HG03135 (cell line): ENCODE results near the gene OSBPL3.

Experiments
- ATAC-seq: cut with Tn5 transposase; IDR thresholded peaks from one replicate; pipeline ENCODE4 v1.9.1; 2021; ENCODE audit warnings: mild to moderate bottlenecking, moderate library complexity; ENCODE audit not compliant: unreplicated experiment

Gene OSBPL3

DNA sequence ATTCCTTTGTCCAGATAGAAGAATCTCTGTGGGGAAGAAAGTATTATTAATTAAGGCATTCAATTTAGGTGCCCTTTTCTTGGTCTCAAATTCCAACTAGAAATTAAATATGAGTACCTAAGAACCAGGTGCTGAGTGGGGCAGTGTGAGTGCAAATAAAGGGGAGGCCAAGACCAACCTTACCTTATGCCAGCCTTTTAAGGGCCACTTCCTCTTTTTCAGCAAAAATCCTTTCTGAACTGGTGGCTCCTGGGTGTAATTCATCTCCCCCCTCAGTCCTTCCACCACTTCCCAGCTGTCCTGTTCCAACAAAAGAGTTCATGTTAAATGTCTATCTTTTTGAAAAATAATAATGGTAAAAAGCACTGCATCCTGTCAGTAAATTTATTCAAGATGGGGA lies 108.2 kb downstream of the OSBPL3 start:
- no peak for ATAC-seq

DNA sequence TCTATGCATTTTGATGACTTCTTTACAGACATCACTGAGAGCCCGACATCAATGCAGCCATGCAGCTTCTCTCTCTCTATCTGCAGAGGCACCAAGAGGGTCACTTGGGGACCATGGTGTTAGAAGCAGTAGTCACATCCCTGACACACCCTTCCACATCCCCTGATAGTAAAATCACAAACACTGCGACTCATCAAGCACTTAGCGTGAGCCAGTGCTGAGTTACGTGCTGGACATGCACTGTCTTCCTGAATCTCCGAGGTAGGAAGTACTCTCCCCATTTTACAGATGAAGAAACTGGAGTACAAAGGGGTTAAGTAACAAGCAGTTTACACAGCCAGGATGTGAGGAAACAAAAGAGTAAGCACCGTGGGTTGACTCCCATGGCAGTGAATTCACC lies 109.2 kb downstream of the OSBPL3 start:
- no peak for ATAC-seq

DNA sequence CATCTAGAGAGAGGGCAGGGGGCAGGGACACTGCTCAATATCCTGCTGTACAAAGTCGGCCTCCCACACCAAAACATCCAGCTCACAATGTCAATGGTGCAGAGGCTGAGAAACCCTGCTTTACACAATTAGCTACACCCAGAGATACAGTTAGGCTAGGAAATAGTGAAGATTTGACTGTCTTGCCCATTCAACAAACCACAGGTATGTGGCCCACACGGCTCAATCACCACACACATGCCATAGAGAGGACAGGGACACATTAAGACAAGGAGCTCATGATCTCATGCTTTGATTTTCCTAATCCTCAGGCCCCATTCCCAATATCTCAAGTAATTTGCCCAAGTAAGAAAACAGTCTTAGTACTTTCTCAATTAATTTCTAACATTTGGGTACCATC lies 110.4 kb downstream of the OSBPL3 start:
- no peak for ATAC-seq

DNA sequence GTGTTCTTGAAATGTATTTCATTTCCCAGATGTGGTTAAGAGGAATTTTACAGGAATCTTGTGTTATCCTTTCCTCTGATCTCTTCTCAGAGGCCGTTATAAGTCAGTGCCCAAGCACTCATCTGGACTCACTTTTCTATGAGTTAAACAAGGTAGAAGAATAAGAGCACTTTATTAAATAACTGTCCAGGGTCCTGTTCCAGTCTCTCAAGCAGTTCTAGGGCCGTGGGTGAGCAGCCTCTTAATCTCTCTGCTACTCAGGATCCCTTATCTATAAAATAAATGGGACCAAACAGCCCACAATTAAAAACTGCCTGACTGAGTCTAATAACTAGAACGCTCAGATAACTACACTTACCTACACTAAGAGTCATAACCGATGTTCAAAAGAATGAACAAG lies 111.2 kb downstream of the OSBPL3 start:
- no peak for ATAC-seq

DNA sequence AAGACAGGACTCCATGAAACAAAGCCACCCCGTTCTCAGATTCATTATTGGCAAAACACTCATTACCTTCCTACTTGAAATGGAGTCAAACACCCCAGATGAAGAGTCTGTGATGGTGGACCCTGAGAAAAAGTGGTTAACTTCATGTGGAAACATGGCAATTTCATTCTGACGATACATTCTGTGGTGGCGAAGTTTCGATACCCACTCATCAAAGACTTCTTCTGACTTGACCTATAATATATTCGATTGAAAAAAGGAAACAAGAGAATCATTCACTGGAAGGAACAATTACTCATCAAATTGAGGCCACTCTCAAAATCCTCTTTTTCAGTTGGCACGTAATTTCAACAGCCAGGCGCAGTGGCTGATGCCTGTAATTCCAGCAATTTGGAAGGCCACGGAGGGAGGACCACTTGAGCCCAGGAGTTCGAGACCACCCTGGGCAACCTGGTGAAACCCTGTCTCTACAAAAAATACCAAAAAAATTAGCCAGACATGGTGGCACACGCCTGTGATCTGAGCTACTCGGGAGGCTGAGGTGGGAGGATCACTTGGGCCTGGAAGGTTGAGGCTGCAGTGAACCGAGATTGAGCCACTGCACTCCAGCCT lies 113.9 kb downstream of the OSBPL3 start:
- ATAC-seq: no peak

DNA sequence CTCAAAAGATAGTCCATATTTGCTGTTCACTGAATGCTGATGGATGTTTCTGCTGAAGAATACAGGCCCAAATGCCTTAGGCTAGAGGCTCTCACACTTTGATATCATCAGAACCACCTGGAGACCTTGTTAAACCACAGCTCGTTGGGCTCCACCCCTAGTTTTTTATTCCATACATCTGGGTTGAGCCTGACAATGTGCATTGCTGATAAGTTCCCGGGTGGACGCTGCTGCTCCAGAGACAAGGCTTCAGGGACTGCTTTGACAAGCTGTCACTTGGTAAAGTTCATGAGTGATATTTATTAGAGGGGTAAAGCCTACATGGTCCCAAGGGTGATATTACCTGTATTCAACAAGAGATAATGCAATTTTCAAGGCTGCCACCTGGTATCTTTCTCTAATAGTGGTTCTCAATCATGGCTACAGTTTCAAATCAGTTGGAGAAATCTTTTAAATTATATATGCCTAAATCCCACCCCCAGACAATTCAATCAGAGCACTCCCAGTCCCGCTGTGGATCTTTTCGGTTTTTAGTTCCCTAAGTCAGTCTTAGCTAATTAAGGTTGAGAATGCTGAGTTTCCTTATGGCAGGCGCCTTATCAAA lies 115.7 kb downstream of the OSBPL3 start:
- no peak for ATAC-seq

DNA sequence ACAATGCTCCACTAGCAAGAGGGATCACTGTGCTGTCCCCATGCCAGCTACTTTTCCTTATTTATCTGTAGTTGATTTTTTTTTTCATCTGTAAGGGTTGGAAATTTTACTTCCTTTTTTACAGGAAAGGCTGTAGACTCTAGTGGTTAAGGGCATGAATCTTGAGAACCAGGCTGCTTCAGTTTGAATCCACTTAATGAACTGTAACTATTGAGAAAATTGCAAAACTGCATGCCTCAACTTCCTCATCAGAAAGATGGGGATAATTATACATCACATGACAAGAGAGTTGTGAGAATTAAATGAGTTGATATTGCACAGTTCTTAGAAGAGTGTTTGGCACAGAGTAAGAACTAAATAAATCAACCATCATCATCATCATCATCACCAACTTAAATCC lies 116.4 kb downstream of the OSBPL3 start:
- ATAC-seq: no peak

DNA sequence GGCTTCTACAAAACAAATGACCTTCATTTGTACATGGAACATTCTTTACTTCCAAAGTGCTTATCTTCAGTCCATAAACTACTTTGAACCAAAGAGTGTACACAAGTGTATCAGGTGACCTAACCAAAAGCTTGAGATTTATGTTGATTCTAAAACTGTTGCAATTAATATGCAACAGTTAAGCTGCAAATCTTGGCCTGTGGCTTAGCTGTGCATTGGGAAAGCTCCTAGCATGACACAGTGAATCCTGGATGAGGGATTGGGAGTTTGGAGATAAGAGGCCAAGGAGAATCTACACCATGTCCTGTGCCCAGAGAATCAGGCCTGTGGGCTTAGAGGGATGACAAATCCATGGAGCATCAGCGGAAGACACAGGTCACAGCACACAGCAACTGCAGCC lies 117.5 kb downstream of the OSBPL3 start:
- ATAC-seq: no peak

DNA sequence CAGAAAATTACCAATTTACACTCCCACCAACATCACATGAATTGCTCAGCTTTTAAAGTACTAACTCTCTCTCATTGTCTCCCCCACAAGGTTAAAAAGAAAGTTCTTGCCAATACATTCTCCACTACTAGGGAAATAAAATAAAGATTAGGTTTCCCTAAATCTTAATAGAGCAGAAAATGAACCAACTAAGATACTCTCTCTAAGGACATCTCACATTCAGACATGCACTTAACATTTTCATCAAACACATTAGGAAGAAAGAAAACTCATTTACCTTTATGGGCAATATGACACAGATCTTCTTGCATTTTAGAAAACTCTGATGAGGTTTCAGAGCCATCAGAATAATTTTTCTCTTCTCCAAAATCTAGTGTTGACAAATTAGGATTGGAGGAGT lies 118.6 kb downstream of the OSBPL3 start:
- ATAC-seq: no peak

DNA sequence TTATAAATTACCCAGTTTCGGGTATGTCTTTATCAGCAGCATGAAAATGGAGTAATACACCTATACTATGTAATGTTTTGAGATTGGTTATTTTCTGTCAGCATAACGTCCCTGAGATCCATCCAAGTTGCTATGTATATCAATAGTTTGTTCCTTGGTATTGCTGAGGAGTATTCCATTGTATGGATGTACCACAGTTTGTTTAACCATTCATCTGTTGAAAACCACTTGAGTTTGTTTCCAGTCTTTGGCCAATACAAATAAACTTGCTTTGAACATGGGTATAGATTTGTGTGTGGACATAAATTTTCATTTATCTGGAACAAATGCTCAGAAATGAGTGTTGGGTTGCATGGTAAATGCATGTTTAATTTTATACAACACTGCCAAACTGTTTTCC lies 119.4 kb downstream of the OSBPL3 start:
- no peak for ATAC-seq

DNA sequence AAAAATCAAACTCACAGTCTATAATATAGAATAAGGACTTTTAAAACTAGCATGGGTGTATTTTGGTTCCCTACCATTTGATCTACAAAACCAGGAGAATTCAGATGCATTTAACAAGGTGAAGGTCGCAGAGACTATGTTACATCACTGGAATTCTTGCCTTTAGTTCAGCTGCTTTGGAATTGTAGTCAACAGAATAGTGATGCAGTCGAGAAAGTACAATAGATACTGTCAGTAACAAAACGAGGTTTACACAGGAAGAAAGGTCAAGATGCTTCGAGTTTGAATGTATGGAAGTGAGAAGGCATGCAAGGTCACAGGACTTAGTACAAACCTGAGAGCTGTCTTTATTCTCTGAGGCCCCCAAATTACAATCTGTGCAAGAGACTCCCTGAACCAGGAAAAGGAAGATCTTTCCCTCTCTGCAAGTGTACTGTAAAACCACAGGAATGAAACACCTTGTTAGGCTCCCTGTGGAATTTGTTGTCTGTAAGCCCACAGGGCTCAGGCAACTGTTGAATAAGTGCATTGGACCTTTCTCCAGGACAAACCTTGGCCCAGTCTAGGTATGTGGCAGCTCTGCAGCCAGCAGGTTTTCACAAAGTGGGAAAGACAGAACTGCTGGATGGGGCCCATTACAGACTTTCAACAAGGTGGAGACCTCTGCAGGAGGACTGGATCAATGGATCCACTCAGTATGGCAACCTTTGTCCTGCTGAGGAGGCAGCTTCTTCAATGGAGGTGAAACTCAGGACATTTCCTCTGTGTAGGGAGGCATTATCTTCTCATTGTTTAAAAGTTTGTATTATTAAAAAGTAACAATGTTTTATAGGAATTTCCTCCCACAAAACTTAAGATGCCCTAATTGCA lies 121.6 kb downstream of the OSBPL3 start:
- ATAC-seq: no peak

DNA sequence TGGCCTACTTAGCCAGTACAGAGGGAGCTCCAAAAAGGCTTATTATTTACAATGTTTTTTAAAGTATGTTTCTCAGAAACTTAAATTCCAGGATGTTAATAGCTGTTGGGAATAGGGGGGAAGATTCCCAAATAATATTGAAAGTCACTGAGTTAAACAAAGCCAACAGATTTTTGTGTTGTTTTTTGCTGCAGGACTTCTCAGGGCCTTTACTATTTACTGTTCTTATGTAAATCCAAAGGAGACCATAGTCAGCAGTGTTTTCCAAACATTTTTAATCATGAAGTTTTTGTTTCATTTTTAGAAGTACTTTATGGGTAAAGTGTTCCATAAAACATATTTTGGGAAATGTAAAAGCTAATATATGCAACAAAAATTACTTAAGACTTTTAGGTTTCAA lies 122.4 kb downstream of the OSBPL3 start:
- no peak for ATAC-seq

DNA sequence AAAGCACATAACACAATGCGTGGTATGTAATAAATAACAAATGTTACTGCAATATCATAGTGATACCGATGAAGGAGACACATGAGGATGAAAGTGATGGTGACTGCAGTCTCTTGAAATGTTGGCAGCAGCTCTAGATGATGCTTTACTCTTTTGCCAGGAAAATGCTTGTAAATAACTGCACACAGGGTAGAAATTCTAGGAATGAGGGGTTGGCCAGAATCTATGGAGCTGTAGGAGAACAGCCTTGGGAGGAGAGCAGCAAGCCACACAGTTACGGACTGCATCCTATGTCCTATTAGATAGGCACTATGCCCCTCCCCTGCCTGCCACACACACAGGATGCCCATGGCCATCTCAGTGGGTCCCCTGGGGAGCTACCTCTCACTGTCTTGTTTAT lies 125.1 kb downstream of the OSBPL3 start:
- no peak for ATAC-seq

DNA sequence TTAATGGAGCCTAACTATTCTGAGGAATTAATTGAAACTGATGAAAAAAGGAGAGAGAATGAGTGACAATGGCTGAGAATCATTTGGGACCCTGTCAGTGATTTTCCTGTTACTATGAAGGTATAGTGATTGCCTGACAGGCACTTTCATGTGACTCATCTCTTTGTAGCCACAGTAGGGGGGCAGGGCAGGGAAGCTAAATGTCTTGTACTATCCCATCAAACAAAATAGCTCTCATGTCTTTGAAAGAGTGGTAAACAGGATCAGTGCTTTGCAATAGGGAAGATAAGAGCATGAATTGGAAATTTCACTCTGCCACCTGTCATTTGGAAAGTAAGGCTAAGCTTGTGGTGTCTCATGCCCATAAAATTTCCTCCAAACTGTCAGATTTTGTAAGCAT lies 128.2 kb downstream of the OSBPL3 start:
- no peak for ATAC-seq

DNA sequence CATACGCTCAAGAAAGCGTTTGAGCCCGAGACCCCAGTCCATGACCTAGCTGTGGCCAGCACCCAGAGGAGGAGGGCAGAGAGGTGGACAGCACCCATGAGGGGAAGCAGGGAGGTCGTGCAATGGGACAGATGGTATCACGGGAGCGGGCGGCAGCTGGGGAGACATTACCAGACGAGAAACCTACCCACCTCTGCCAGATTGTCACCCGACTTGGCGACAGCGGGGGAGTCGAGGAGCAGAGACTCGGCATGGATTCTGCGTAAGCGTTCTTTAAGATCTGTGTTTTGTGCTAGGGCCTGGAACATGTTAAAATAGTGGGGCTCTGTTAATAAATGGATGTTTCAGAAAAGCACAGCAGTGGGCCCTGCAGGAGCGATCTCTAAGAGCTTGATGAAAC lies 131.1 kb downstream of the OSBPL3 start:
- ATAC-seq: no peak

DNA sequence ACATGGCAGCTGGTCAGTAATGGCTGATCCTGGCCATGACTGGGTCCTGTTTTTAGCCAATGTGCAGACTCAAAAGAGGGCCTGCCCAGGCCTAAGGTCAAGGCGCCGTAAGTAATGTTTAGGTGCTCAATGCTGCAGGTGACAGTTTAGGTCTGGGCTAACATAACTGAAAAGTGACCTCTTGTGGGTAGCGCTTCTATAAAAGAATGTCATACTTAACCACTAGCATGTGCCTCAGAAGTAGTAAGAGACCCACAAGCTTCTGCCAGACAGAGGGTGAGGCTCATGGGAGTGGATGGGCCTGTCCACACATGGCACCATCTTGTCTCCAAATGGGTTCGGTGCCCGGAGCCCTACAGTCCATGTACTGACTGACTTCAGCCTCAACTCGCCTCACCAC lies 132.2 kb downstream of the OSBPL3 start:
- no peak for ATAC-seq

DNA sequence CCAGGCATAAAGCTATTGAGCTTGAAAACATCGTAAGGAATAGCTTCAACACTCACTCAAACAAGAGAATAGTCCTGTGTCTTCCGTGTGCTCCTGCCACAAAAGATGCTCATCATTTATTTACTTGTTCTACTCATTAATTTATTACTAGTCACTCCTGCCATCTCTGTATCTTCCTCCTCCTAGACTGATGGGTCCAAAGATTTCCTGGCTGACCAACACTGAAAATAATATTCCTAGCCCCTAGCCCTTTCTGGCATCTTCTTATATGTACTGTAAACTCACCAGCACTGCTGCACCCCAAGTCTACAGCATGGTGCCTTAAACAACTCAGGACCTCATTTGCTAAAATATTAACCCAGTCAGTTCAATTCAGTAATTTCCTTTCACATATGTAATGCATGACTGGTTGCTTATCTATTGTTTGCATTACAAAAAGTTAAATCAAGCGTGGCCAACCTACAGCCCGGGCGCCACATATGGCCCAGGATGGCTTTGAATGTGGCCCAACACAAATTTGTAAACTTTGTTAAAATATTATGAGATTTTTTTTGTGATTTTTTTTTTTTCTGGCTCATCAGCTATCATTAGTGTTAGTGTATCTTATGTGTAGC lies 136.1 kb downstream of the OSBPL3 start:
- no peak for ATAC-seq

DNA sequence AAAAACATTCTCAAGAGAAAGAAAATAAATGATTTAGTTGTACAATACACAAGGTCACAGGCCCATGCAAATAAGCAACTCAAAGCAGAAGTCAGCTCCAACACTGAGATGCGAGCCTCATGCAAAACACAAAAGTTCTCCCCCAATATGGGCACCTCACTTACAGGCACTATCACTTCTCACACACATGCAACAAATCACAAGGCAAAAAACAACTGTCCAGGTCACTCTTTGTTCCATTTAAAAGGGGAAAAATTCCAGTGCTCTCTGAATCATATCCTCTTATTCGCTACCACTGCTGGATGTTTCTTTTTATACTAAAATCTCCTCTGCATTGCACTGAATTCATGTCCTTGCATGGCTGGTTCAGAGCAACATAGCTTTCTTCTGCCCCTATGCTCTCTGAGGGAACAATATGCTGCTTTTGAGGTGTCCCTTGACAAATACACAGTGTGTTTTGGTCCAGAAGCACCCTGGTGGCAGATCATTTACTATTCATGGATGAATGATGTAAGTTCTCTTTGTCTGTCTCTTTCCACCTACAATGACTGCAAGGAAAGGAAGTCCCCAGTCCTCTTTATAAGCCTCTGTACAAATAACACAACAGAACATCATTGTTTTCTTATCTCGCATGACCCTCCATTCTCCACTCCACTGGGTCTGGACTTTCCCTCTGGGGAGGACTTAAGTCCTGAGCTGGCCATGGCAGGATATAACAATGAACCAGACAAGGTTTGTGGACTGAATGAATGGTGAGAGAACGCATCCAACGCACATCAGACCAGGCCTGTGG lies 137.3 kb downstream of the OSBPL3 start:
- ATAC-seq: peak; percentile 55

DNA sequence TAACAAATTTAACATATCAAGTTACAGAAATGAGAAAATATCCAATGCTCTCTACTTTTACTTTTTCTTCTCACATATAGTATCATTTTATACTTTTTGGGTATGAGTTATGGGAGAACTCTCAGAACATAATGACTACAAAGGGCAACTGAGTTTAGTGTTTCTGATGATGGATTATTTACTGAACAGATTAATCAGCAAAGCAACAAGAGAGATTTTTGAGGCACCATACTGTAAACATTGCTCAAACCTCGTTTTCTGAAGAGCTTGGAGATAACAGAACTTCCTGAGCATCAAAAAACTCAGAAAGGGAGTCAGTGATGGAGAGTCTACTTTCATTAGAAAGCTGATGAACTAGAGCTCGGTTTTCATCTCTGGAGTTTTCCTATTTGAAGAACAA lies 137.9 kb downstream of the OSBPL3 start:
- no peak for ATAC-seq

DNA sequence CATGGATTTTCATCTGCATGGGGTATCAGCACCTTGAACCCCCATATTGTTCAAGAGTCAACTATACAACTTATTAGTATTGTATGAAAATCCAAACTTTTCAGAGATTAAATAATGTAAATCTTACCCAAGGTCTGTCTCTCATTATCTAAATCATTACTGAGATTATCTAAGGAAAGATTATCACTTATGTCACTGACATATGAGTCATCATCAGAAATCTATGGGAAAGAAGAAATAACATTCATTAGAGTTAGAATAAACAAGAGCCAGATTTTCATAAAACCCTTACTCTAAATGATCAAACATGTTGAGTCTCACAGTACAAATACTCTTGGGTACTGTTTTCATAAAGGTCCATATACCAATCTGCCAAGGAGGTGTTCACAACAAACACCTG lies 139.4 kb downstream of the OSBPL3 start:
- no peak for ATAC-seq

DNA sequence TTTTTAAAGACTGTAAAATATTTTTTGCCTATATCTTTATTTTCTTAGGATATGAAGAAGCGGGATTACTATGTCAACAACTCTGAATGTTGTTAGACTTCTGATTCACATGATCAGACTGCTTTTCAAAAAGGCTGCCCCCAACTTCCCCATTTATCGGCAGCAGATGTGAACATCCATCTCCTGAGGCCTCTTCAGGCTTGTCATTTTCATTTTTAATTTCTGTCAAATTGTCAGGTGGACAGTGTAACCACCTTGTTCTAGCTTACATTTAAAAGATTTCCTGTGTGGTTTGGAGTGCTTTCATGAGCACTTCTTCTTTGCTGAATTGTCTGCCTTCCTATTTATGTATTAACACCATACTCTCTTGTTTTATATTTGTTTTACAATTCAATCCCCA lies 143.9 kb downstream of the OSBPL3 start:
- ATAC-seq: peak; percentile 60
